ENCODE data around the gene TMEM38B. TPM values are rescaled to one million over a fixed set of nuclear protein-coding genes. Genes with fewer than 3 reads are reported as not detected.
A peak's percentile ranks its signal among the peaks of the same experiment; 100 is the strongest.

The TMEM38B gene, protein sequence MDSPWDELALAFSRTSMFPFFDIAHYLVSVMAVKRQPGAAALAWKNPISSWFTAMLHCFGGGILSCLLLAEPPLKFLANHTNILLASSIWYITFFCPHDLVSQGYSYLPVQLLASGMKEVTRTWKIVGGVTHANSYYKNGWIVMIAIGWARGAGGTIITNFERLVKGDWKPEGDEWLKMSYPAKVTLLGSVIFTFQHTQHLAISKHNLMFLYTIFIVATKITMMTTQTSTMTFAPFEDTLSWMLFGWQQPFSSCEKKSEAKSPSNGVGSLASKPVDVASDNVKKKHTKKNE
- polyA plus RNA-seq = 10 to 100 TPM; 15.9 to 21.3 (median 17.9) TPM

DNA sequence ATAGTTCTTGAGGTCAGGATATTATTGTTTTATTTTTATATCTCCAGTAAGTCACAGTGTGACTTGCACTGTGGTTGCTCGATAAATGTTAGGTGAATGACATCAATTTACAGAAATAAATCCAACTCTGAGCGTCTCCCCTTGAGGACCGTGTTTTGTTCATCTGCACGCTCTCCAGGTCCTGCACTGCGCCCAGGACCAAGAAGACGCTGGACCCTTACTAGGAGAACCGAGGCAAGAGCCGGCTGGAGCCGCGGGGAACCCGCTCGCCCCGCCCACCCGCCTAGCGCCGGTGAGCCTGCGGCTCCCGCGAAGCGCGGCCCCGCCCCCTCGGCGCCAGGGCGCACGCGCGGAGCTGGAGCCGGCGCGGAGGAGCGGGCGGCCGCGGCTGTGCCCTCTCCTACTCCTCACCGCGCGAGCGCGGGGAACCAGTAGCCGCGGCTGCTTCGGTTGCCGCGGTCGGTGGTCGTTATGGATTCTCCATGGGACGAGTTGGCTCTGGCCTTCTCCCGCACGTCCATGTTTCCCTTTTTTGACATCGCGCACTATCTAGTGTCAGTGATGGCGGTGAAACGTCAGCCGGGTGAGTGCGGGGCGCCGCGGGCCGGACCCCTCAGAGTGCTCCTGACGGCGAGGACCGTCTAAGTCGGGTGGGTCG lies at the start of gene TMEM38B:
TMEM38B (plus strand) TSS at position 352 of the 658 bp plus-strand sequence; CDS start at position 472, 120 bp downstream.
- H3K9me3 Mint-ChIP-seq = no peaks in the 10 kb centered on the region
- H3K27ac Mint-ChIP-seq = peak within 1 kb of the TSS; percentile 50 to 82 (median 80)
- peaks cover 7 to 11% (median 10%) of the 10 kb centered on the region in 3 donors for H3K27me3 Mint-ChIP-seq (ENCODE audit: low read depth in 3 of 3)
- H3K4me3 Mint-ChIP-seq = peak within 1 kb of the TSS; percentile 87 to 92 (median 90)
- no peaks in the 10 kb centered on the region for H3K36me3 Mint-ChIP-seq
- DNase-seq = peak; percentile 78 to 83 (median 82)
- peaks cover 19 to 21% of the 10 kb centered on the region in 2 donors for H3K4me1 Mint-ChIP-seq

DNA sequence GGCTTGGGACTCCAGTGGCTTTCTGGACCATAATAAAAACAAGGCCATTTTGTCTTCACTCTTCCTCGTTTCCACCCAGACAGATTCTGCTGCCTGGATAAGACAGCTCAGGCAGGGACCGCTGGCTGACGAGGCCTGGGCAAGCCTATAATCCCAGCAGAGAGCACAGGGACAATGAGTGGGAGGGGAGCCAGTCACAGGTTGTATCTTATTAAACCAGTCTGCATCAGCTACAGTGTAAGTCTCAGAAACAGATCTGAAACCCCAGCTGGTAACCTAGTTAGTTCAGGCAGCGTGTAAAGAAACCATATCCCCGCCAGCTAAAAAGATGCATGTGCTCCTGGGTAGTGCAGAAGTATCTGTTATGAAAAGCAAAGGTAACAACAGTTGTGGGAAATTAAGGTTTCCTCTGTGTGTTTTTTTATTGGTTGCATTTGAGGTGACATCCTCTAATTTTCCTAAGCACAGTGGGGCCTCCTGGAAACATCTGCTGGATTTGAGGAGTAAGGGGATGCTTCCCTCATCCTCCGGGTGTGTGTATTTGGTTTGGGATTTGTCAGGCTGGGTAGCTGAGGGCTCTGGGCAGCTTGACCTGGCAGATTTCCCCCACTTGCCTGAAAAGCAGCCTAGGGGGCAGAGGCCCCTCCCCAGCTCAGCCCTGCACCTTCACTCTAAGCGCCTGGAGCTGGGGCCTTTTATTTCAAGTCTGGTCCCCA lies 47.3 kb upstream of the TMEM38B start:
- Mint-ChIP-seq H3K36me3 (peaks cover 0 to 5% (median 2%) of the 10 kb centered on the region in 3 donors), H3K4me3 (no peak overlapping the region), H3K9me3 (no peaks in the 10 kb centered on the region), H3K27me3 (ENCODE audit: low read depth in 3 of 3) (peaks cover 0 to 4% (median 0%) of the 10 kb centered on the region in 3 donors), H3K4me1 (no peaks in the 10 kb centered on the region), H3K27ac (no peak overlapping the region)
- DNase-seq = no peak

DNA sequence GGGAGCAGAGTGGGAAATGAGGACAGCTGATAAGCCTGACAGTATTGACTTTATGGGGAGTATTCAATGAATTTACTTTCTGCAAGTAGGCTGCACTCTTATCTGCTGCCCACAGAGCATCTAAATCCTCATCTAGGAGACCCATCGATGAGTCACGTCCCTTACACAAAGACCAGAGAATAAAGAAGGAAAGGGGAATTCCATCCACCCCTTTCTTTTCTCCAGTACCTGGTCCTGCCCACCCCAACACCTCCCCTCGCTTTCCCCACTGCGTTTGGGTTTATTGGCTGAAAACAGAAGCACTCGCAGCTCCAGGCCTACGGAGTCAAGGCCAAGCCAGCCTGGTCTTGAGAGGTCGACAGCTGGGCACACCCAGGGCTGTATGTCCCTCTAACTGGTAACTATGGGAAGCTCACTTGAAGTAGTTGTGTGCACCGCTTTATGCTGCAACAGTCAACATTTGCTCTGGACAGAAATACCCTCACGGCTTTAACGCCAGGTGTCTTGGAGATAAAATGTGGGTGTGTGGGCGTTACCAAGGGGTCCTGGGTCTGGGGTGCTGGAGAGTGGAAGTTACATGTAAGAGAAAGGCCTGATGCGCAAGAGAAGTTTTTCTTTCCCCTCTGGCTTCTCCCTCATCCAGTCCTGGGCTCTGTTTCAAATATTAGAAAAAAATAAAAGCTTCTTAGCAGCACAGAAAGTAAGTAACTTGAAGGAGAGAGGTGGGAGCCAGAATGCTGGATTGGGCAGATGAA lies 46.6 kb upstream of the TMEM38B start:
- Mint-ChIP-seq H3K27ac (no peak overlapping the region), H3K4me1 (no peaks in the 10 kb centered on the region), H3K36me3 (peaks cover 0 to 5% (median 2%) of the 10 kb centered on the region in 3 donors), H3K9me3 (no peaks in the 10 kb centered on the region), H3K27me3 (ENCODE audit: low read depth in 3 of 3) (peaks cover 0 to 2% (median 0%) of the 10 kb centered on the region in 3 donors), H3K4me3 (no peak overlapping the region)
- no peak for DNase-seq

DNA sequence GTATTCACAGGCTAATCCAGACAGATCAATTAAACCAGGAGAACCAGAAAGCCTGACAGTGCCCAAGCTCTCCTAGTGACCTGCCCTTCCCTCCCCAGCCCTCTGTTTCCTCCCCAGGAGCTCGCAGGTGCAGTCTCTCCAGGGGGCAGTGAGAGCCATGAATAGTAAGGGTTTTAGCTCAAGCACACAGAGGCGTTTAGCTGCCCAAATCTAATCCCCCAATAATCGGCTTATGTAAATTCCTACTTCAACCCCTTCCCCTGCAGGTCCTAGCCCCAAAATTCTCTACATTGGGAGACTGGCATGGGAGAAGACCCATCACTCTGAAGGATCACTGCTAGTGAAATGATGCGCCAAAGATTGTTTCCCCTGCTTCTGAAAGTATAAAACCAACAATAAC lies 42.5 kb upstream of the TMEM38B start:
- DNase-seq = no peak
- H3K4me1 Mint-ChIP-seq = peaks cover 5 to 11% of the 10 kb centered on the region in 2 donors
- H3K27me3 Mint-ChIP-seq (ENCODE audit: low read depth in 3 of 3) = peaks cover 4 to 10% (median 7%) of the 10 kb centered on the region in 3 donors
- no peaks in the 10 kb centered on the region for H3K9me3 Mint-ChIP-seq
- H3K36me3 Mint-ChIP-seq = peaks cover 0 to 2% (median 0%) of the 10 kb centered on the region in 3 donors
- no peak overlapping the region for H3K27ac Mint-ChIP-seq
- H3K4me3 Mint-ChIP-seq = no peak overlapping the region

DNA sequence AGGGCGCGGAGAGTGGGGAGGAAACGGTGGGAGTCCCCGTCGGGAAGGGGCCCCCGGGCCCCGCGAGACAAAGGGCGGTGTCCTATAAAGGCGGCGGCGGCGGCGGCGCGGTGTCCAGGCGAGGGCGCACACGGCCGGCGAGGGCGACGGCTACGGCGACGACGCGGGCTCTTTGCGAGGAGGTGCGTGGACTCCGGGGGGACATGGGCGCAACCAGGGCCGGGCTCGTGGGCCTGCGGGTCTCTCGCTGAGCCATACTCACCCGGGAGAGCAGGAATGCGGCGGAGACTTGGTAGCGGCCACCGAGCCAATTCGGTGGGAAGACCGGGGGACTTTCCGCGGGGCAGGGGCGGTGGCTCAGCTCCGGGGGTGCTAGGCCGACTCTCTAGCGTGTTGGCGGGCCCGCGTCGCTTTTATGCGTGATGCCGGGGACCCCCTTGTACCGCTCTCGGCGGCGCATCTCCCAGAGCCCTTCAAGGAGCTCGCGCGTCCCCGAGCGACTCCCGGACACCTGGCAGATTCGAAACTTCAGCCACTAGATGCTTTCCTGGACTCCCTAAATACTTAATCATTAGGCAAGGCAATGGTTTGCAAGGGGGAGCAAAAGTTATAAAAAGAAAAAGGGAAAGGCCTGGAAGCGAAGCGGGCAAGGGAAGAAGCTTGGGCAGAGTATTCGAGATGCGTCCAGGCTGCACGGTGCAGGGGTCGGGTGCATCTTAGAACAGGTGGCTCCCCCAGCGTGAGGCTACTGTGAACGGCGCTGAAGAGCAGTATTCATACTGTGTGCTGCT lies 38.0 kb upstream of the TMEM38B start:
- H3K27me3 Mint-ChIP-seq (ENCODE audit: low read depth in 3 of 3) = peaks cover 3 to 21% (median 14%) of the 10 kb centered on the region in 3 donors
- H3K4me1 Mint-ChIP-seq = peaks cover 8 to 15% of the 10 kb centered on the region in 2 donors
- peak overlapping the region; percentile 55 to 82 (median 72) for H3K4me3 Mint-ChIP-seq
- peak overlapping the region in 1 of 6 donors; percentile 28 for H3K27ac Mint-ChIP-seq
- peaks cover 0 to 1% (median 0%) of the 10 kb centered on the region in 6 donors for H3K9me3 Mint-ChIP-seq
- peak in 1 of 3 donors; percentile 1 for DNase-seq
- peaks cover 0 to 3% (median 0%) of the 10 kb centered on the region in 3 donors for H3K36me3 Mint-ChIP-seq

DNA sequence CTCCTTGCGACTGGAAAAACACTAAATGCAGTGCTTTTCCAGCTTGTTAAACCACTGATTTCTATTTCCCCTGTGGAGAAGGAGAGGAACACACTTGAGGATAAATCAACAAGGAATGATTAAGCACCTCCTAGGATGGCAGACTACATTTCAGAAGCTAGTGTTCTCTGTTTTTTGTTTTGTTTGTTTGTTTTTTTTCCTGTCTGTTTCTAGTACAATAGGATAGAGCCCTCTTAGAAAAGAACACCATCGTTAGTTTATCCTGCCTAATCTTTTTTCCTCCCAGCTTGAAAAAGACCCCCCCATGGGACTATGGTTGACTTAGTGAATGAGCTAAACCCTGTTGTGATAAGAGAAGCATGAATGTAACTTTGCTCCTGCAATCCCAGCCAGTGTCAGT lies 36.0 kb upstream of the TMEM38B start:
- no peak for DNase-seq
- H3K36me3 Mint-ChIP-seq = peaks cover 0 to 3% (median 0%) of the 10 kb centered on the region in 3 donors
- H3K27ac Mint-ChIP-seq = no peak overlapping the region
- H3K27me3 Mint-ChIP-seq (ENCODE audit: low read depth in 3 of 3) = peaks cover 3 to 21% (median 14%) of the 10 kb centered on the region in 3 donors
- H3K9me3 Mint-ChIP-seq = peaks cover 0 to 1% (median 0%) of the 10 kb centered on the region in 6 donors
- H3K4me3 Mint-ChIP-seq = no peak overlapping the region
- peaks cover 8 to 15% of the 10 kb centered on the region in 2 donors for H3K4me1 Mint-ChIP-seq

DNA sequence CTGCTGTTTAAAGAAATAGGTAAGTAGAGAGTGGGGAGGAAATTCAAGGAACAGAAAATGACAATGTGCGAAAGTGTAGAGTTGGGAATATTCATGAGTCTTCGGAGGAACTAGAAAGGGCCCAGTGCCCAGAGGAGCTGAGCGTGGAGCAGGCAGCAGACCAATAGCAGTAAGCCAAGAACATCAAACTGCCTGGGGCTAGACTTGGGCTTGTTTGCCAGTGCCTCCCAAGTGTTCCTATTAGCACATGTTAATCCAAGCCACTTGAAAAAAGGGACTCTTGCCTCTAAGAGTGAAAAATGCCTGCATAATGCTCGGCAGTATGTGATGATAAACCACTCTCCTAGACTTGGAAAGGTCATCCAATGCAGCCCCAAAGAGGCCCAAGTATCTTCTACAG lies 33.3 kb upstream of the TMEM38B start:
- Mint-ChIP-seq H3K4me1 (peaks cover 8 to 10% of the 10 kb centered on the region in 2 donors), H3K36me3 (peaks cover 0 to 3% (median 0%) of the 10 kb centered on the region in 3 donors), H3K9me3 (peaks cover 0 to 1% (median 0%) of the 10 kb centered on the region in 6 donors), H3K4me3 (no peak overlapping the region), H3K27me3 (ENCODE audit: low read depth in 3 of 3) (peaks cover 0 to 19% (median 12%) of the 10 kb centered on the region in 3 donors), H3K27ac (no peak overlapping the region)
- DNase-seq = no peak

DNA sequence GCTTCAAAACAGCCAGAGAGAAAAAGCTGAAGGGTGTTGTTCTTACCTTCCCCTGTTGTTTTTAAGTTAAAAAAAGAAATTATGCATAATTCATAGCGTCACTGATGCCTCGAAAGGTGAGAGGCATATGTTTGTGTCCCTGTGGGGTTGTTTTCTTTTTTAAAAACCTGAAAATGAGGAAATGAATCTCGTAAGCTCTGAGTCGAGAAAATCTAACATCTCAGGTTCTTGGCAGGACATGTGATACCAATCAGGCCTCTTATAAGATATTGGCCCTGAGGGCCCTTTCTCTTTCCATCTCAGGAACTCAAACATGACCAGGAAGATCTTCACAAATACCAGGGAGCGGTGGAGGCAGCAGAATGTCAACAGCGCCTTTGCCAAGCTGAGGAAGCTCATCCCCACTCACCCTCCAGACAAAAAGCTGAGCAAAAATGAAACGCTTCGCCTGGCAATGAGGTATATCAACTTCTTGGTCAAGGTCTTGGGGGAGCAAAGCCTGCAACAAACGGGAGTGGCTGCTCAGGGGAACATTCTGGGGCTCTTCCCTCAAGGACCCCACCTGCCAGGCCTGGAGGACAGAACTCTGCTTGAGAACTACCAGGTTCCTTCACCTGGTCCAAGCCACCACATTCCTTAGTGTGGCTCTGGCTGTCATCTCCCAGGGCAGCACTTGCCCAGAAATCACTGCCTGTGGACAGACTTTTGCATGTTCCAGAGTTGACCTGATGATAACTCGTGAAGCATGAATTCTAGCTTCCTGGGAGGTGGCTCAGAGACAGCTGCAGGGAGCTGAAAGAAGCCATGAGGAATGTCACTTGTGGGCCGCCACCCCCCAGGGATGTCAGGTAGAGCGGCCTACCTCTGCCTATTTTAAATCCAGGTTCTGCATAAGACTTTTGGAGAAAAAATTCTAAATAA lies 31.9 kb upstream of the TMEM38B start, which contains the start of gene TAL2:
TAL2 (plus strand) TSS at position 274 of the 921 bp plus-strand sequence; CDS start at position 314, 40 bp downstream.
- Mint-ChIP-seq H3K4me1 (no peaks in the 10 kb centered on the region), H3K27me3 (ENCODE audit: low read depth in 3 of 3) (peaks cover 1 to 12% (median 9%) of the 10 kb centered on the region in 3 donors), H3K4me3 (no peak within 1 kb of the TSS), H3K36me3 (no peaks in the 10 kb centered on the region), H3K27ac (no peak within 1 kb of the TSS), H3K9me3 (peaks cover 0 to 1% (median 0%) of the 10 kb centered on the region in 6 donors)
- no peak for DNase-seq

DNA sequence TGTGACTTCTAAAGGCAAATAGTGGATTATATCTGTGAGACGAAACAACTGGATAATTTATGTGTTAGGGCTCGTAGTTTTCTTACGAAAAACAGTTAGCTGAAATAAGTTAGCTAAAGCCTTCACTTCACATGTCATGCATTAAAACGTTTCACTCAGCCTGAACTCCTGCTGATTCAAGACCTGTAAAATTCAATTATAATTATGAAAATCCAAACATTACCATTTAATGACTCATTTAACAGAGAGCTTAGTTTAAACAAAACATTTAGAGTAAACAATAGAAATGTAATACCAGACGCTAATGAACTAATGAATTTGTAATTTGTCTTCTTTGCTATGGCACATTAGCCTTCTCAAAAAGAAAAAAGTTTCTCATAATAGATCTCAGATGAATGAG lies 30.4 kb upstream of the TMEM38B start:
- no peaks in the 10 kb centered on the region for H3K4me1 Mint-ChIP-seq
- no peak overlapping the region for H3K27ac Mint-ChIP-seq
- no peak for DNase-seq
- H3K4me3 Mint-ChIP-seq = no peak overlapping the region
- peaks cover 1 to 10% (median 5%) of the 10 kb centered on the region in 3 donors for H3K27me3 Mint-ChIP-seq (ENCODE audit: low read depth in 3 of 3)
- H3K9me3 Mint-ChIP-seq = peaks cover 0 to 1% (median 0%) of the 10 kb centered on the region in 6 donors
- no peaks in the 10 kb centered on the region for H3K36me3 Mint-ChIP-seq

DNA sequence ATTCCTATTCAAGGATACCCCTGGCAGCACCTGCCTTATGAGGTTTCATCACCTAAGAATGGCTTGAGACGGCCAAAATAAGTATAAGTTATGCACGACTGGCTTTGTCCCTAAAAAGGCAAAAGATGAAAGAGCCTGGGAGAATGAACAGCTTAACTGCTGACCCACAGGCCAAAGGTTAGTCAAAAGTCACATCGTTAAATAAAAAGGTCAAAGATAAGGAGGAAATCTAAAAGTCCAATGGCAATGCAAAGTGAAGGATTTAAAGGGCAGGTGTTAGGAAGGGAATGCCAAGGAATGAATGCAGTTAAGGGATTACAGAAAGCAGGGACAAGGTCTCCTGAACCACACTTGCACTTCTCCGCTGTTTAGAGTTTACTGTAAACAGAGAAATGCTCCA lies 26.5 kb upstream of the TMEM38B start:
- Mint-ChIP-seq H3K4me3 (no peak overlapping the region), H3K27me3 (ENCODE audit: low read depth in 3 of 3) (peaks cover 6 to 12% (median 8%) of the 10 kb centered on the region in 3 donors), H3K9me3 (no peaks in the 10 kb centered on the region), H3K4me1 (no peaks in the 10 kb centered on the region), H3K36me3 (peaks cover 0 to 3% (median 0%) of the 10 kb centered on the region in 3 donors), H3K27ac (no peak overlapping the region)
- DNase-seq = no peak

DNA sequence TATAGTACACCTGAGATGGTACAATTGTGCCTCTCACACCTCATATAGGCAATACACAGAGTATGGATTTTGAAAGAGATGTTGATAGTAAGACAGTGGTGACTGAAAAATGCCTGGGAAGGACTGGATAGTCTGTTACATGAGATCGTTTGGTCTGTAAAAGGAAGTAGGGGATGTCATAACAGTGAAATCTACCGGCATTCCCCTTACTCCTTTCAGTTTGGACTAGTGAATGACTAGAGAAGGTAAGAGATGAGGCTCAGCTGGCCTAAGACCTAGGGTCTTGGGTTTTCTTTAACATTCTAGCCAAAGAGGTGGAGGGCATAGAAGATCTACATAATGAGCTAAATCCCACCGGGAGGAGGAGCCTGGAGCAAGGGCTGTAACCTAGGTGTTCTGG lies 24.0 kb upstream of the TMEM38B start:
- no peak for DNase-seq
- Mint-ChIP-seq H3K27me3 (ENCODE audit: low read depth in 3 of 3) (peaks cover 6 to 9% (median 6%) of the 10 kb centered on the region in 3 donors), H3K9me3 (no peaks in the 10 kb centered on the region), H3K36me3 (peaks cover 0 to 3% (median 0%) of the 10 kb centered on the region in 3 donors), H3K4me1 (no peaks in the 10 kb centered on the region), H3K27ac (no peak overlapping the region), H3K4me3 (no peak overlapping the region)

DNA sequence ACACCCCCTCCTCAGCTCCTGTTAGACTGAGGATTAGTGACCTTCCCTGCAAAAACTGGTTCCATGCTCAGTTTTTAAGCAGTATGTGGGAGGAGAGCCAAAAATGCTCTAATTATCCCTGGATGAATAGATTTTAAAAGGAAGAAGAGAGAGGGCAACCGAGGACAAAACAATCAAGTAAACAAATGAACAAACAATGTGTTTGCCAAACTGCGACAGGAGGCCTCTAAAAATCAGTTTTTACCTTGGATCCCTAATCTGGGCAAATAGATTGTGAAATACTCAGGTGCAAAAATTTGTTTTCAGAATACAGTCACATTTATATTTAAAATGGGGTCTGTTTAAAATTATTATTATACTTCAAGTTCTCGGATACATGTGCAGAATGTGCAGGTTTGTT lies 23.6 kb upstream of the TMEM38B start:
- peaks cover 0 to 3% (median 0%) of the 10 kb centered on the region in 3 donors for H3K36me3 Mint-ChIP-seq
- H3K4me1 Mint-ChIP-seq = no peaks in the 10 kb centered on the region
- peaks cover 6 to 8% (median 6%) of the 10 kb centered on the region in 3 donors for H3K27me3 Mint-ChIP-seq (ENCODE audit: low read depth in 3 of 3)
- no peak overlapping the region for H3K27ac Mint-ChIP-seq
- no peaks in the 10 kb centered on the region for H3K9me3 Mint-ChIP-seq
- H3K4me3 Mint-ChIP-seq = no peak overlapping the region
- no peak for DNase-seq
